HT-29 (cell line): ENCODE results near the gene TRIM47. TPM values are rescaled to one million over a fixed set of nuclear protein-coding genes. Genes with fewer than 3 reads are reported as not detected.

ENCODE experiments used
- DNase-seq: peaks from one replicate; pipeline ENCODE4 v3.0.0-alpha.2; 2015; ENCODE audit warnings: low spot score
- total RNA-seq: library from RNA; depleted of rRNA; stranded (reverse); fragments of >200 nt; shearing (Covaris generic); gene quantifications from 2 replicates; pipeline ENCODE4 v1.2.3, GENCODE V29; 2014; rRNA removed

The TRIM47 gene
- total RNA-seq, 1 experiment from 2014 or later = 69.5 TPM

DNA sequence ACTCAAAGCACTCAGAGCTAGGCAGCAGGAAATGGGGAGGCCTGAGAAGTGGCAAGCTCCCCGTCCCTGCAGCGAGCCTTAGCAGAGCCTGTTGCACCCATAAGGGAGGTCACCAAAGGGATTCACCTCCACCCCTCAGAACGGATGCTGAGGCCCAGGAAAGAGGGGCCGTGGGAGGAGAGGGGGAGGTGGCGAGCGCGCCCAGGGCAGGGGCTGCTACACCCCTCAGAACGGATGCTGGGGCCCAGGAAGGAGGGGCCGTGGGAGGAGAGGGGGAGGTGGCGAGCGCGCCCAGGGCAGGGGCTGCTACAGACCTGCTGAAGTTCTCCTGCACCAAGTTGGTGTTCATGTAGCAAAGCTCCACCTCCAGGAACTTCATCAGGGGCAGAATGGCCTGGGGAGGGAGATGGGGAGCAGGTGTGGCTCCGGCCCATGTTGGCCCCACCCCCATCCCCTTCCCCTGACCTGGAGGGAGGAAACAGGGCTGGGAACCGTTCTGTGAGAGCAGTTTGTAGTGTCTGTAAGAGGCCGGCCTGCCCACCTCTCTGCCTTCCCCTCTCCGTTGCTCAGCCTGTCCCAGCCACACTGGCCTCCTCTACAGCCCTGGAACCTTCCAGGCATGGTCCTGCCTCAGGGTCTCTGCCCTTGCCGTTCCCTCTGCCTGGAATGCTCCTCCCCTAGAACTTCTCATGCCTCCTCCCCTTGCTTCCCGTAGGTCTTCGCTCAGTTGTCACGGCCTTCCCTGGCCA, 45.6 kb downstream of the TRIM47 start:
- DNase-seq = peak; percentile 22

DNA sequence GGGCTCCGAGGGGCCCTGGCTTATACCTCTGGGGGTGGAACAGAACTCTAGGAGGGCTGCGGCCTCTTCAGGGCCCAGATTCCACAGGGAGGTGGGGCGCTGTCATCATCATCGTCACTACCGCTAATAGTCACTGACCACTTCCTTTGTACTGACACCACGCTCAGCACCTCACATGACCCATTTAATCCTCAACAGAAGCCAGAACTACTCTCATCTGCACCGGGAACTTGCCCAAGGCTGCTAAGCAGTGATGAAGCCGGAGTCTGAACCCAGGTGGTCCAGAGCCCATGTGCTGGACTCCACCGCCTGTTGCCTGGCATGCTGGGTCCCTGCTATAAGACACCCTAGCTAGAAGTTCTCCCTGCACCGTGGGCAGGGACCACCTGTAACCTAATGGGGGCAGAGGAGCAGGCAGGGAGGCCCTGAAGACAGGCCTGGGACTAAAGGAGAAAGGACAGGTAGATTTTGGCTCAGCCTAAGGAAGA, 46.2 kb downstream of the TRIM47 start:
- no peak for DNase-seq

DNA sequence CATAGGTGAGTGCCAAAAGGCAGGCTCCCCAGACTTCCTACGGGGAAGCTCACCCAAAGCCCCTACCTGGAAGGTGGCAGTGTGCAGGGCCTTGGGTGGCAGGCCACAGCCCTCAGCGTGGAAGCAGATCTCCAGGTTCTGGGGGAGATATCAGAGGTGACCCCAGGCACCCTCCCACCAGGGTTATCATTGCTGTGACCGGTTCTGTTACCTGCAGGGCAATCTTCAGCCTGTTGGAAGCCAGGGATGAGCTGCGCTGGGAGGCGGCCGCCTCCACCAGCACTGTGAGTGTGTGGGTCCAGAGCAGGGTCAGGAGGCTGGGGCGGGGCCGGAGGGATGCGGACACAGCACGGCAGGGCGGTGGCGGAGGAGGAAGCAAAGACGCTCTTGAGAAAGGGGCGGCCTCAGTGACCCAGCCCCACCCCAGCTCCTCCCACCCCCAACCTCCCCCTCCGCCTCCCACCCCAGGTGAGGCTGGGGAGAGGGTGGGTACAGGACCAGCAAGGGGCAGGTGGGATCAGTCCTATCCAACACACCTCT, 47.3 kb downstream of the TRIM47 start:
- no peak for DNase-seq

DNA sequence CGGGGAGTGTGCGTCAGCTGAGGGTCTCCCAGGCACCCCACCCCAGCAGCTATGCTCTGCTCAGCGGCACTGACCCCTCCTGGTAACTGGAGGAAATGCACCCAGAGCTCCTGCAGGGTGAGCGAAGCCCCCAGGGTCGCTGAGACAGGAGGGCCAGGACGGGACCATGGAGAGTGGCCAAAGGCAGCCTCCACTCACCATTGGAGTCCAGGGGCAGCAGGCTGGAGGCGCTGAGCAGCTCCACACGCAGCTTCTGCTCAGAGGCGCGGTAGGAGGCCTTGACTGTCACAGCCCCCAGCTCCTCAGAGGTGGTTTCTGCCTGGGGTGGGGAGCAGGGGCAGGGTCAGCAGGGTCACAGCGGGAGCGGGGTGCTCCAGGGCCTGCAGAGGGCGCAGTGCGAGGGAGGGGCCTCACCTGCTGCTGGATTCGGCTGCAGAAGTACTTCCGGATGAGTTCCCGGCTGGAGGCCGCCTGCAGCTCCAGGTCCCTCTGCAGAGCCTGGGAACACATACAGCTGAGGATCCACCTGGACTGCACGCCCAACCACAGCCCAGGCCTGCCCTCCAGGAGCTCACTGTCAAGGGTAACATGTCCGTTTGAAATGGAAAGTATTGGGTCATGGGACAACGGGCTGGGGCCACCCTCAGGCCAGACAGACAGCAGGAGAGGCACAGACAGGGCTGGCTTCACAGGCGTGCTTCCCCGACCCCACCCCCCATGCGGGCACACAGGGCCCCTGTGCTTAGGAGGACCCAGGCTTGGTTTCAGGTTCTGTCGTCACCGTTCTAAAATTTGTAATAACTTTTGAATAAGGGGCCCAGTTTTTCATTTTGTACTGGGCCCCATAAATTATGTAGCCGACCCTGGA, 48.0 kb downstream of the TRIM47 start:
- DNase-seq = no peak

DNA sequence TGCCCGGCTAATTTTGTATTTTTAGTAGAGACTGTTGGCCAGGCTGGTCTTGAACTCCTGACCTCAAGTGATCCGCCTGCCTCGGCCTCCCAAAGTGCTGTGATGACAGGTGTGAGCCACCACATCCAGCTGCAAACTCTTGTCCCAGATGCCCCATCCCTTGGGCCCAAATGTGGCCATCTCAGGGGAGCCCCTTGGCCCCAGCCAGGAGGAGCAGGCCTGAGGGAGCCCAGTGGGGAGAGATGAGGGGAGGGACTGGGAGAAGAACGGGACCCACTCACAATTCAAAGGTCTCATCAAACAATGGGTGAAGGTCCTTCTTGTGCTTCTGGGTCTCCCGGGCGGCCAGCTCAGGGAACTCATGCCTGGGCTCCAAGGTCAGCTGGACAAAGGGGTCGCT, 48.6 kb downstream of the TRIM47 start:
- DNase-seq = no peak

DNA sequence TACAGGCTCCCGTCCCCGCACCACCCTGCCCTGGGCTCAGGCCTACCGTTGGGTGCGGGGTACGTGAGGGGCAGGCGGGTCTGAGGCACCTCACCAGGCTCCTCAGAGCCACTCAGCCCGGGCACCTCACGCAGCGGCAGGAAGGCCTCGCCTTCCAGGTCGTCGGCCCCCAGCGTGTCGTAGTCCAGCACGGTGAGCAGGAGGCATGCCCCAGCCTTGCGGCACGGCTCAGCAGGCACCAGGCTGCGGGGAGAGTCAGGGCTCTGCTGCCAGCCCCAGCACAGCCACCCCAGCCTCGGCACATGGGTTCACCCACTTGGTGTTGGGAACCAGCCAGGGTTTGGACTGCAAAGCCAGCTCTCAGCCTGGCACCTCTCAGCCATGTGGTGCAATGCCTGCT, 49.6 kb downstream of the TRIM47 start:
- no peak for DNase-seq

DNA sequence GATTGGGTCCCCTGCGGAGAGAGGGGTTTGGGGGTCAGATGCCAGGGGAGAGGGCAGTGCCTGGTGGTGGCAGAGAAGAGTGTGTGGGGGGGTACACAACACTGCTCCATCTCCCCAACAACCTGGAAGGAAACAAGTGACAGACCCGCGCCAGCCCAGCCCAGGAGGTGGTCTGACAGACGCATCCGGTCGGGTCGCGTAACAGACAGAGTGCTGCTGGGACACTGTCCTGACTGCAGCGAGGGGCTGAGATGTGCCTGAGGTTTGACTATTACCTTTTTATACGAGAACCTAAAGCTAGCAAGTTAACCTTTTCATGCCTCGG, 50.3 kb downstream of the TRIM47 start:
- no peak for DNase-seq

DNA sequence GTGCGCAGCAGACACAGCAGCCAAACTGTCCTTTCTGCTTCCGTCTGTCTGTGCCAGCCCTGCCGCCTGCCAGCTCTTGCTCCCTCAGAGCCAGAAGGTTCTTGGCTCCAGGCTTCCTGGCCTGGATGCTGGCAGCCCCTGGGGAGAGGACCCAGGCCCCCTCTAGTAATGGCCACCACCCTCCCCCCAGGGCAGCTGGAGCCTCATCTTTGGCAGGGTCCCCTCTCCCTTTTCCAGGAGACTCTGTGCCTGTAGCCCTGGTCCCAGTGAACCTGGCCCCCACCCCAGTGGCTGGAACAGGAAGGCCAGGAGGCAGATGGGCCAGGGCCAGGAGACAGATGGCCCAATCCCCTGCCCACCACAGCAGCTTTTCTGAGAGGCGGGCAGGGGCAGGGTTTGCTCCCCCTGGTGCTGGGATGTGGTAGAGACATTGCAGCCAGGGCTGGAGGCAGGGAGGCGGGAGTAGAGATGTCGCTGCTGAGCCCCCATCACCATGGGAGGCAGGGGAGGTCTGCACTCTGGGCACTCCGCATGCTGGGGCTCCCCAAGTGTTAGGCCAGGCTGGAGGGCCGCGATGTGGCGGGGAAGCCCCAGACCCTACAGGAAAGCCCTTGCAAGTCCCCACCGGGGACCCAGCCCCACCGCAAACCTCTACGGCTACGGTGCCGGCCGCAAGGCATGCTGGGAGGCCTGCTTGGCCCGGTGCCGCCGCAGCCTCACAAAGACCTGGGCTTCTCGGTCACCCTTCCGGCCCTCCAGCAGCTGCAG, 50.9 kb downstream of the TRIM47 start:
- no peak for DNase-seq

DNA sequence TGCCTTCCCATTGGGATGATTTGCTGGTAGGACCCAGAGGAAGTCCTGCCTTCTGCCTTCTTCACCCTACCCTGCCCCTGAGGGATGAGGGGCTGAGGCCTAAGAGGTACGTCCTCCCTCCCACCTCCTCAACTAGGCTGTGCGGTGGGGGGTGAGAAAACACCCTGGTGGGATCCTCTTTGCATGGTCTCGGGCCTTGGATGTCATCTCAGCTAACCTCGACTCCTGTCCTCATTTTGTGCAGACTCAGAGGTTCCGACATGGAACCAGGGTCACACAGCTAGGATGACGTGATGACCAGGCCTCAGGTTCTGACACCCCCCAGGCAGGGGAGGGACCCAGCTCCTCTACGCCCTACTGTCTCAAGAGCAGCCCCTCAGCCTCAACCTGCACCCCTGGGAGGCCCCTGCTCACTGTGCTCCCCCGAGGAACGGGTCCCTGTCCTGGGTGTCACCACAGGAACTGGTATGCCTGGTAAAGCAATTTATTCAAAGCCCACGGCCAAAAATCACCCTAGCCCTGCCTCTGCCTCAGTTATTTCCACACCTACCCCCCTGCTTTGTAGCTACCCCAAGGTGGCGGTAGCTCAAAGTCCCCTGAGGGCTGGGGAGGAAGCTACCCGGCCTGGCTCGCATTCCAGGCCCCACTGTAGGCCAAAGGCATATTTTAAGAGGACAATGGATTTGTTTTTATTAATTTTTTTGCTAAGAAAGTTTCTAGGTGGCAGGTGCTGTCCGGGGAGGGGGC, 51.6 kb downstream of the TRIM47 start:
- DNase-seq = no peak

DNA sequence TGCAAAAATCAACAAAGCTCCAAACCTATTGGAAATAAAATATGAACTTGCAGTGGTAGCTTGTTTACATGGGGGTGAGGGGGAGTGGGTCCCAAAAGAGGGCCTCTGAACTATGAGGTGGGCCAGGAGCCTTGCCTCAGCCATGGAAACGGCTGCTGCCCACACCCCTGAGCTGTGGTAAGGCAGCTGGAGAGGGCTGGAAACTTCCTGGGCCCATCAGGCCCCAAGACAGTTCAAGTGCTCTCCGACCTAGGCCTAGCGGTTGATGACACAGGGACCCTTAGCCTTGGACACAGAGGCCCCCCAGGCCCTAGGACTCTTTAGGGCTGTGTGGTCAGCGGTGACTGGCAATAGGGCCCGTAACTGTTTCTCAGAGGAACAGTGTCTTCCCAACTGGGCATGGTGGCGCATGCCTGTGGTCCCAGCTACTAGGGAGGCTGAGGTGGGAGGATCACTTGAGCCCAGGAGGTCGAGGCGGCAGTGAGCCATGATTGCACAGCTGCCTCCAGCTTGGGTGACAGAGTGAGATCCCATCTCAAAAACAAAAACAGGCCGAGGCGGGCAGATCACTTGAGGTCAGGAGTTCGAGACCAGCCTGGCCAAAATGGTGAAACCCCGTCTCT, 52.5 kb downstream of the TRIM47 start:
- no peak for DNase-seq

DNA sequence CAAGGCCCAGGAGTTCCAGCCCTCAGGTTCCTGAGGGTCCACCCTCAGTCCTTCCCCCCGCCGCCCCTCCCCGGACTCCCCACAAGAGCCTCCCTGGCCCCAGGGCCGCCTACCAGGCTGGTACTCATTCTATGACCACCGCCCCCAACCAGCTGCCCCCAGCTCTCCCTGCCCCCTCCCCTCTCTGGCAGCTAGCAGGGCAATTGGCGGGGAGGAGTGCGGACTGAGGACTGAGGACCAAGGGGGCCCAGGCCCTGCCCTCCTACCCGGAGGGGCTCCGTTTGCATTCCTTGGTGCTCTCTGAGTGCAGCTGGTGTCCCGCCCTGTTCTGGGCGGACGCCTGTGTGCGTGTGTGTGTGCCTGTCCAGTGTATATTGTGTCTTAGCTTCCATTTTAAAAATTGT, 53.2 kb downstream of the TRIM47 start:
- DNase-seq = no peak

DNA sequence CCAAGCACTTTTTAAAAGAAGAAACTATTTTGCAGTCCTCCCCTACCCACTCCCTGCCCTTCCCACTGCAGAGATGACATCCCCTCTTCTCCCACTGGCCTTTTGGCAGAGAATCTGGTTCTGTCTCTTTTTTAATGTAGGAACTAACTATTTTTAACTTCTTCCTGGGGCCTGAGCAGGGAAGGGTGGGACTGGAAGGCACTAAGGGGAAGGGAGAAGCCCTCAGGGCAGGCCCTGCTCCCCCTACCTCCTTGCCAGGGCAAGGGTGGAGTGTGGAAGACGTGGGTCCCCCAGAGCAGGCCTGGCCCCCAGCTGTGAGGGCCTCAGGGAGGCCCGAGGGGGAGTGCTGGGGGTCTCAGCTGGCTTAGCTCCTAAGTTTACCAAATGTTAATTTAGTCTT, 53.7 kb downstream of the TRIM47 start:
- no peak for DNase-seq

Other genes with a start within 250 kb of the TRIM47 start
- gene SMIM5, start 245.1 kb downstream of the TRIM47 start, total RNA-seq = 16.4 and 16.7 TPM in 2 replicates
- gene RECQL5, start 211.4 kb downstream of the TRIM47 start, total RNA-seq = 56.7 and 64.6 TPM in 2 replicates
- gene SAP30BP, start 211.2 kb downstream of the TRIM47 start, total RNA-seq = 53.8 and 56.1 TPM in 2 replicates
- gene ITGB4, start 157.1 kb downstream of the TRIM47 start, total RNA-seq = 224 and 281 TPM in 2 replicates
- 40.8 and 41.8 TPM in 2 replicates for gene GALK1, start 113.4 kb downstream of the TRIM47 start, total RNA-seq
- gene UNK, start 93.8 kb downstream of the TRIM47 start, total RNA-seq = 23.6 and 24.9 TPM in 2 replicates
- 37.5 and 43.5 TPM in 2 replicates for gene UNC13D, start 34.2 kb downstream of the TRIM47 start, total RNA-seq
- gene WBP2, start 23.2 kb downstream of the TRIM47 start, total RNA-seq = 26.8 and 30.9 TPM in 2 replicates
- 20.2 and 29.2 TPM in 2 replicates for gene TRIM65, start 18.4 kb upstream of the TRIM47 start, total RNA-seq
- 85.7 and 92.3 TPM in 2 replicates for gene MRPL38, start 26.3 kb upstream of the TRIM47 start, total RNA-seq
- gene FBF1, start 62.5 kb upstream of the TRIM47 start, total RNA-seq = 7.4 and 13.1 TPM in 2 replicates
- gene ACOX1, start 100.6 kb upstream of the TRIM47 start, total RNA-seq = 32.1 and 46.5 TPM in 2 replicates
- 48.6 and 56.2 TPM in 2 replicates for gene TEN1, start 100.7 kb upstream of the TRIM47 start, total RNA-seq
- gene CDK3, start 122.3 kb upstream of the TRIM47 start, total RNA-seq = 9.5 and 11.5 TPM in 2 replicates
- 40.1 and 42.1 TPM in 2 replicates for gene EVPL, start 148.7 kb upstream of the TRIM47 start, total RNA-seq
- gene SRP68, start 193.9 kb upstream of the TRIM47 start, total RNA-seq = 21.3 and 23.9 TPM in 2 replicates
- 1.1 and 2.1 TPM in 2 replicates for gene GALR2, start 196.2 kb upstream of the TRIM47 start, total RNA-seq
- gene ZACN, start 200.6 kb upstream of the TRIM47 start, total RNA-seq = not detected in 2 replicates
- gene EXOC7, start 225.2 kb upstream of the TRIM47 start, total RNA-seq = 97.6 and 99.4 TPM in 2 replicates